Measurements from ENCODE around the gene PPT1. TPM values are rescaled to one million over a fixed set of nuclear protein-coding genes. Genes with fewer than 3 reads are reported as not detected.

The PPT1 gene
- total and polyA plus RNA-seq, 2 experiments from 2014 or later = 67.4 to 202 TPM

GRCh38 chr1:40023379-40023944 is 73.6 kb downstream of the PPT1 start:
- Mint-ChIP-seq H3K4me1 (no peaks in the 10 kb centered on the region), H3K27ac (no peak overlapping the region), H3K27me3 (ENCODE audit: insufficient read depth, low read depth, poor library complexity) (no peaks in the 10 kb centered on the region), H3K36me3 (ENCODE audit: low read depth) (no peaks in the 10 kb centered on the region; the same call in 2 of the 3 replicates), H3K9me3 (peaks cover 16% of the 10 kb centered on the region), H3K4me3 (no peak overlapping the region)
- H3K27me3 ChIP-seq (ENCODE audit: insufficient read depth) = no peaks in the 10 kb centered on the region
- H3K4me1 ChIP-seq (ENCODE audit: insufficient read depth) = no peaks in the 10 kb centered on the region
- ATAC-seq (no peak), DNase-seq (ENCODE audit: low spot score) (no peak)
- H3K4me2 ChIP-seq = no peak overlapping the region
- no peak overlapping the region for H3K4me3 ChIP-seq
- no peaks in the 10 kb centered on the region for H3F3A ChIP-seq (replicated peaks; ENCODE audit: low read depth)
- H4K20me1 ChIP-seq (replicated peaks; ENCODE audit: insufficient read depth) = no peaks in the 10 kb centered on the region
- TF ChIP-seq ZNF331 (CRISPR knock-in tag; IDR thresholded peaks at IDR 0.05; ENCODE audit: low read depth) (no peak), EZH2 (IDR thresholded peaks at IDR 0.05; ENCODE audit: low read depth, unreplicated experiment) (no peak), CREB1 (CRISPR knock-in tag; IDR thresholded peaks at IDR 0.05; ENCODE audit: low read depth) (no peak), STAT1 (IDR thresholded peaks at IDR 0.05; ENCODE audit: unreplicated experiment) (no peak), CTCF (conservative IDR thresholded peaks at IDR 0.05; ENCODE audit: low read depth in 2 of 2) (no peak), JUNB (IDR thresholded peaks at IDR 0.05; ENCODE audit: unreplicated experiment) (no peak), EZH2phosphoT487 (IDR thresholded peaks at IDR 0.05; ENCODE audit: unreplicated experiment) (no peak), NANOG (IDR thresholded peaks at IDR 0.05; ENCODE audit: borderline replicate concordance) (no peak)
- TF ChIP-seq, protein P1, sequence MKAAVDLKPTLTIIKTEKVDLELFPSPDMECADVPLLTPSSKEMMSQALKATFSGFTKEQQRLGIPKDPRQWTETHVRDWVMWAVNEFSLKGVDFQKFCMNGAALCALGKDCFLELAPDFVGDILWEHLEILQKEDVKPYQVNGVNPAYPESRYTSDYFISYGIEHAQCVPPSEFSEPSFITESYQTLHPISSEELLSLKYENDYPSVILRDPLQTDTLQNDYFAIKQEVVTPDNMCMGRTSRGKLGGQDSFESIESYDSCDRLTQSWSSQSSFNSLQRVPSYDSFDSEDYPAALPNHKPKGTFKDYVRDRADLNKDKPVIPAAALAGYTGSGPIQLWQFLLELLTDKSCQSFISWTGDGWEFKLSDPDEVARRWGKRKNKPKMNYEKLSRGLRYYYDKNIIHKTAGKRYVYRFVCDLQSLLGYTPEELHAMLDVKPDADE (IDR thresholded peaks at IDR 0.05) = no peak
- TF ChIP-seq, protein P2, sequence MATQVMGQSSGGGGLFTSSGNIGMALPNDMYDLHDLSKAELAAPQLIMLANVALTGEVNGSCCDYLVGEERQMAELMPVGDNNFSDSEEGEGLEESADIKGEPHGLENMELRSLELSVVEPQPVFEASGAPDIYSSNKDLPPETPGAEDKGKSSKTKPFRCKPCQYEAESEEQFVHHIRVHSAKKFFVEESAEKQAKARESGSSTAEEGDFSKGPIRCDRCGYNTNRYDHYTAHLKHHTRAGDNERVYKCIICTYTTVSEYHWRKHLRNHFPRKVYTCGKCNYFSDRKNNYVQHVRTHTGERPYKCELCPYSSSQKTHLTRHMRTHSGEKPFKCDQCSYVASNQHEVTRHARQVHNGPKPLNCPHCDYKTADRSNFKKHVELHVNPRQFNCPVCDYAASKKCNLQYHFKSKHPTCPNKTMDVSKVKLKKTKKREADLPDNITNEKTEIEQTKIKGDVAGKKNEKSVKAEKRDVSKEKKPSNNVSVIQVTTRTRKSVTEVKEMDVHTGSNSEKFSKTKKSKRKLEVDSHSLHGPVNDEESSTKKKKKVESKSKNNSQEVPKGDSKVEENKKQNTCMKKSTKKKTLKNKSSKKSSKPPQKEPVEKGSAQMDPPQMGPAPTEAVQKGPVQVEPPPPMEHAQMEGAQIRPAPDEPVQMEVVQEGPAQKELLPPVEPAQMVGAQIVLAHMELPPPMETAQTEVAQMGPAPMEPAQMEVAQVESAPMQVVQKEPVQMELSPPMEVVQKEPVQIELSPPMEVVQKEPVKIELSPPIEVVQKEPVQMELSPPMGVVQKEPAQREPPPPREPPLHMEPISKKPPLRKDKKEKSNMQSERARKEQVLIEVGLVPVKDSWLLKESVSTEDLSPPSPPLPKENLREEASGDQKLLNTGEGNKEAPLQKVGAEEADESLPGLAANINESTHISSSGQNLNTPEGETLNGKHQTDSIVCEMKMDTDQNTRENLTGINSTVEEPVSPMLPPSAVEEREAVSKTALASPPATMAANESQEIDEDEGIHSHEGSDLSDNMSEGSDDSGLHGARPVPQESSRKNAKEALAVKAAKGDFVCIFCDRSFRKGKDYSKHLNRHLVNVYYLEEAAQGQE (IDR thresholded peaks at IDR 0.05; ENCODE audit: unreplicated experiment) = no peak
- no peaks in the 10 kb centered on the region for H3K79me2 ChIP-seq (replicated peaks; ENCODE audit: insufficient read depth)
- H2AFZ ChIP-seq = no peak overlapping the region
- peaks cover 3% of the 10 kb centered on the region; the same call in 1 of the 2 replicates for H3K36me3 ChIP-seq (ENCODE audit: insufficient read depth)
- H3K9me2 ChIP-seq (ENCODE audit: insufficient read depth) = no peaks in the 10 kb centered on the region
- no peak overlapping the region for H3K27ac ChIP-seq (ENCODE audit: low read depth)

Other genes with a start within 250 kb of the PPT1 start
- 31.0 and 31.8 TPM in 2 replicates for gene TRIT1, start 213.7 kb downstream of the PPT1 start, total RNA-seq (2014; rRNA removed; shearing (Covaris generic))
- 19.4 and 24.3 TPM in 2 replicates for gene TRIT1, start 213.7 kb downstream of the PPT1 start, polyA plus RNA-seq (2016; fragmentation: Nextera tagmentation; extraction: Ambion mirVana)
- gene MYCL, start 195.3 kb downstream of the PPT1 start, total RNA-seq (2014; rRNA removed; shearing (Covaris generic)) = 38.8 and 41.1 TPM in 2 replicates
- 8.2 and 9.1 TPM in 2 replicates for gene MYCL, start 195.3 kb downstream of the PPT1 start, polyA plus RNA-seq (2016; fragmentation: Nextera tagmentation; extraction: Ambion mirVana)
- 22.1 and 23.9 TPM in 2 replicates for gene MFSD2A, start 142.1 kb downstream of the PPT1 start, total RNA-seq (2014; rRNA removed; shearing (Covaris generic))
- gene MFSD2A, start 142.1 kb downstream of the PPT1 start, polyA plus RNA-seq (2016; fragmentation: Nextera tagmentation; extraction: Ambion mirVana) = 16.1 and 17.9 TPM in 2 replicates
- gene CAP1, start 56.5 kb downstream of the PPT1 start, total RNA-seq (2014; rRNA removed; shearing (Covaris generic)) = 222 and 254 TPM in 2 replicates
- 109 and 133 TPM in 2 replicates for gene CAP1, start 56.5 kb downstream of the PPT1 start, polyA plus RNA-seq (2016; fragmentation: Nextera tagmentation; extraction: Ambion mirVana)
- 21.1 and 22.2 TPM in 2 replicates for gene RLF, start 64.1 kb upstream of the PPT1 start, total RNA-seq (2014; rRNA removed; shearing (Covaris generic))
- 4.4 and 6.6 TPM in 2 replicates for gene RLF, start 64.1 kb upstream of the PPT1 start, polyA plus RNA-seq (2016; fragmentation: Nextera tagmentation; extraction: Ambion mirVana)
- gene TMCO2, start 150.7 kb upstream of the PPT1 start, total RNA-seq (2014; rRNA removed; shearing (Covaris generic)) = not detected in 2 replicates
- gene TMCO2, start 150.7 kb upstream of the PPT1 start, polyA plus RNA-seq (2016; fragmentation: Nextera tagmentation; extraction: Ambion mirVana) = not detected in 2 replicates
- gene ZMPSTE24, start 161.0 kb upstream of the PPT1 start, total RNA-seq (2014; rRNA removed; shearing (Covaris generic)) = 51.2 and 76.0 TPM in 2 replicates
- 22.3 and 23.1 TPM in 2 replicates for gene ZMPSTE24, start 161.0 kb upstream of the PPT1 start, polyA plus RNA-seq (2016; fragmentation: Nextera tagmentation; extraction: Ambion mirVana)
- gene COL9A2, start 220.0 kb upstream of the PPT1 start, total RNA-seq (2014; rRNA removed; shearing (Covaris generic)) = 2.8 and 9.1 TPM in 2 replicates
- 1.7 and 2.6 TPM in 2 replicates for gene COL9A2, start 220.0 kb upstream of the PPT1 start, polyA plus RNA-seq (2016; fragmentation: Nextera tagmentation; extraction: Ambion mirVana)